ENCODE results near the gene MTHFR.

- TF ChIP-seq, protein P1, sequence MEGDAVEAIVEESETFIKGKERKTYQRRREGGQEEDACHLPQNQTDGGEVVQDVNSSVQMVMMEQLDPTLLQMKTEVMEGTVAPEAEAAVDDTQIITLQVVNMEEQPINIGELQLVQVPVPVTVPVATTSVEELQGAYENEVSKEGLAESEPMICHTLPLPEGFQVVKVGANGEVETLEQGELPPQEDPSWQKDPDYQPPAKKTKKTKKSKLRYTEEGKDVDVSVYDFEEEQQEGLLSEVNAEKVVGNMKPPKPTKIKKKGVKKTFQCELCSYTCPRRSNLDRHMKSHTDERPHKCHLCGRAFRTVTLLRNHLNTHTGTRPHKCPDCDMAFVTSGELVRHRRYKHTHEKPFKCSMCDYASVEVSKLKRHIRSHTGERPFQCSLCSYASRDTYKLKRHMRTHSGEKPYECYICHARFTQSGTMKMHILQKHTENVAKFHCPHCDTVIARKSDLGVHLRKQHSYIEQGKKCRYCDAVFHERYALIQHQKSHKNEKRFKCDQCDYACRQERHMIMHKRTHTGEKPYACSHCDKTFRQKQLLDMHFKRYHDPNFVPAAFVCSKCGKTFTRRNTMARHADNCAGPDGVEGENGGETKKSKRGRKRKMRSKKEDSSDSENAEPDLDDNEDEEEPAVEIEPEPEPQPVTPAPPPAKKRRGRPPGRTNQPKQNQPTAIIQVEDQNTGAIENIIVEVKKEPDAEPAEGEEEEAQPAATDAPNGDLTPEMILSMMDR (IDR thresholded peaks at IDR 0.05; ENCODE audit: low read length), result no peak
- TF ChIP-seq EZH2 (IDR thresholded peaks at IDR 0.05; ENCODE audit: borderline replicate concordance, low read length), result no peak
These were observed 10.4 kb downstream of the MTHFR start for GRCh38 chr1:11795238-11795890.
